PC-3 (cell line): Measurements from ENCODE around the gene TTC1.

Experiments used
- CTCF ChIP-seq: fragments of 300-600 bp; sonication (generic); conservative IDR thresholded peaks from 2 replicates; pipeline ENCODE4 v1.5.1; 2017; ENCODE audit warnings: antibody characterized with exemption, low read depth, mild to moderate bottlenecking, low read length
- EZH2 ChIP-seq: fragments of 300-600 bp; sonication (generic); IDR thresholded peaks from one replicate; pipeline ENCODE4 v1.6.1; 2017; ENCODE audit warnings: antibody characterized with exemption, mild to moderate bottlenecking, low read length; ENCODE audit not compliant: unreplicated experiment
- EZH2phosphoT487 ChIP-seq: fragments of 300-600 bp; sonication (generic); IDR thresholded peaks from 2 replicates; pipeline ENCODE4 v1.6.1; 2018; ENCODE audit warnings: mild to moderate bottlenecking, antibody characterized with exemption, low read length, borderline replicate concordance

GRCh38 chr5:160082614-160083500 lies 73.9 kb downstream of the TTC1 start:
- TF ChIP-seq CTCF: no peak
- TF ChIP-seq EZH2: no peak
- TF ChIP-seq EZH2phosphoT487: no peak
